Measurements from ENCODE around the gene HMGN4.
"Not testable (repeated sequence)": the region's sequence is repeated elsewhere in the genome, so short reads cannot be mapped to it uniquely, and the experiment has no call there.

Gene HMGN4

DNA sequence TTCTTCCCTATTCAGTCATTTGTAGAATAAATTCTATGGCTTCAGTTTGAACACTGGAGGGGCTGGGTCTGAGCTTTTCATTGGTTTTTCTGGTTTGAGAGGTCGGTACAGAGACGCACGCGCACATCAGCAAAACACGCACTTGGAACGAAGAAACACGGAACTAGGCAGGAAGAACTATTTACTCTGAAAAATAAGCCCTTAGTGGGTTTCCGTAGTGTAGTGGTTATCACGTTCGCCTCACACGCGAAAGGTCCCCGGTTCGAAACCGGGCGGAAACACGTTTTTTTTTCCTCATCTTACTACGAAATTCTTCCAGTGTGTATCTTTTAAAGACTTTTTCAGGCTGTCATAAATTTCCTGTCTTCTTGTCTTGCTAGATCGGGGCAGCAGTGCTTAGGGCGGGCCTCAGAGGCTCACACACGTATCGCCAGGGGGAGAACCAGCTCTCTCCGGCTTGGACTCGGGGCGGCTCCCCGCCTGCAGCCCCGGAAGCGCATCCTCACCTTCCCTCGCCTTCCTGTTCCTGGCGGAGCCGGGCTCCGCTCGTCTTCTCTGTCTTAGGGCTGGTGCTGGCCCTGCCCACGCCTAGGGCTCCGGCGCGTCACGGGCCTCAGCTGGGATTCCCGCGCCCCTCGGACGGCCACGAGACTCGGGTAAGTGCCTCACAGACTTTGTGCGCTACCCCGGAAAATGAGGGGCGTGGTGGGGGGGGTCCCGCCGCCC, at the start of gene HMGN4:
Gene HMGN4, plus strand, starts transcription at position 521 of the 726 bp plus-strand sequence. CDS start 6,841 bp downstream, outside the sequence.
- peak; percentile 75 for DNase-seq

DNA sequence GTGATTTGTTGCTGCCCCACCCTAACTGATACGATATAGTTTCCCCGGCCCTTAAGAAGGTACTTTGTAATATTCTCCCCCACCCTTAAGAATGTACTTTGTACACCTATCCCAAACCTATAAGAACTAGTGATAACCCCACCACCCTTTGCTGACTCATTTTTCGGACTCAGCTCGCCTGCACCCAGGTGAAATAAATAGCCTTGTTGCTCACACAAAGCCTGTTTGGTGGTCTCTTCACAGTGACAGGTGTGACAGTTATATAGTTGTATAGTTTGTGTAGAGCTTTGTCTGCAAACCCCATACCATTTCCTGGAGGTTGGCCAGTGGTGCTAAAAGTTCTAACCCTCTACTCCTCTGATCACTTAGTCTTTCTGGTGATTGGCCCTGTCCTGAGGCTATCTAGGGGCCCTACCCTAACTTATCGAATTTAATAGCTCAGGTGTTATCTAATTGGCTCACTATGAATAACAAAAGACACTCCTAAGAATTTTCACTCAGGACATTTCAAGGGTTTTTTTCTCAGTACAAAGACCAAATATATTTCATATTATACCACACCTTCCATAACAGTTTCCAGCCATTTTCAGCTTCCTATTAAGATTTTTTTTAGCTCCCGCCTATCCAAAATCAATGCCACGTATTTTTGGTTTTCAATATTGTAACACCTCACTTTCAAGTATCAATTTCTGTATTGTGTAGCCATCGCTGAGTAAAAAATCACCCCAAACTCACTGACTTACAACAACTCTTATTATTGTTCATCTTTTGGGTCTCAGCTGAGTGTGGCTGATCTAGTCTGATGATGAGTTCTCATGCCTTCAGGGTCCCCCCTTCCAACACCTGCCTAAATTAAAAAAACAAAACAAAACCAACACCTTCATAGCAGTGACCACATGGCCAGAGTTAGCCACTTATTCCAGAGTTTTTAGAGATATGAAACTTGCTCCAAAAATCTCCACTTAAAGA, 47.9 kb upstream of the HMGN4 start:
- DNase-seq: no peak

DNA sequence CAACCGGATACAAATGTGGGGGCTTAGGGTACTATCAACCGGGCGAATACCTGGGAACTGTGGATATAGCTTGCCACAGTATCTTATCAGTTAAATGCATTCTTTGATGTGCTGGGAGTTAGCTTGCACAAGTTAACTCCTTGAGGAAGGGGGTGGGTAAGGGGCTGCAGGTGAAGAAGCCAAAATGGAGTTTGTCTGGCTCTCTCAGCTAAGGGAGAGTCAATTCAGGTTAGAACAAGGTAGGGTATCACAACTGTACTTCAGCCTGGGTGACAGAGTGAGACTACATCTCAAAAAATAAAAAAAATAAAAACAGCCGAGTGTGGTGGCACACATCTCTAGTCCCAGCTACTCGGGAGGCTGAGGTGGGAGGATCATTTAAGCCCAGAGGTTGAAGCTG, 46.6 kb upstream of the HMGN4 start:
- no peak for DNase-seq

DNA sequence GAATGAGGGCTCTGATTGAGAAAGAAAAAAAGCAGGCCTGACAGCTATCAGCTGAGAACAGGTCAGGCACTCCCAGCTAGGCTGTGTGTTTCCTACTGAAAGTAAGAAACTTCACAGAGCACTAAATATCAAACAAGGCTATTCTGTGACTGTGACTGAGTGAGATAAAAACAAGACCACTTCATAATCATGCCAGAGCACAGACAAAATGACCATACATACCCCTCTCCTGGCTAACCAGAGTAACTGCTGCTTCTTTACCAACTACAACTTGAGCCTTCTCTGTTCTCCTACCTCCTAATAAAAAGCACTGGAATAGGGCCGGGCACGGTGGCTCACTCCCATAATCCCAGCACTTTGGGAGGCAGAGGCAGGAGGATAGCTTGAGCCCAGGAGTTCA, 44.9 kb upstream of the HMGN4 start:
- no peak for DNase-seq

DNA sequence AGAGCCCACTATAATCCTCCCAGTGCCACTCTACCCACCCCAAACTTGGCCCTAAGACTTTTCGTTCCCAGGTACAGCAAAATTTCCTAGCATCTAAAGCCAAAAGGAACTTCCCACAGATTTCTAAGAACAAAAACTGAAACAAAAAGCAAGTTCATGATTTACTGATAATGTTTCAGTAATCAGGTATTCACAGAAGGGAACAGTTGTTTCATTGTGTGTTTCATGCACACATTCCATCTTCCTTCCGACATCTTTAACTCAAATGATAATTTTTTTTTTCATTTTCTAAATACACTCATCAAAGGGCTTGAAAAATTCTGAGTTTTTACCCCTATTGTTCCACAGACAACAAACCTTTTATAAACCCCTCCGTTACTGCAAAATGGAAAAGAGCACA, 44.0 kb upstream of the HMGN4 start:
- DNase-seq: no peak

DNA sequence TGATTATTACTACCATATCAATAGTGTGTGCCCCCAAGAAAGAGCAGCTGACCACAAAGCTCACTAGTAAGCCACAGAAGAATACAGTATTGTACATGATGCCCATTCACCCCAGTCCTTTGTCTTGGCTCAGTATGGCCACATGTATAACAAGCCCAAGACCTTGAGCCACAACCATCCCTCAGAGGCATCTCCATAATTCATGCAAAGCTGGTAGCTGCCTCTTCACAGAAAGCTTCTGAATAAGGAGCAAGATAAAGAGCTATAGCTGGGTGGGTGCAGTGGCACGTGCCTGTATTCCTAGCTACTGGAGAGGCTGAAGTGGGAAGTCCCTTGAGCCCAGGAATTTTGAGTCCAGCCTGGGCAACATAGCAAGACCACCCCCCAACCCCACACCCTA, 42.9 kb upstream of the HMGN4 start:
- DNase-seq: no peak

DNA sequence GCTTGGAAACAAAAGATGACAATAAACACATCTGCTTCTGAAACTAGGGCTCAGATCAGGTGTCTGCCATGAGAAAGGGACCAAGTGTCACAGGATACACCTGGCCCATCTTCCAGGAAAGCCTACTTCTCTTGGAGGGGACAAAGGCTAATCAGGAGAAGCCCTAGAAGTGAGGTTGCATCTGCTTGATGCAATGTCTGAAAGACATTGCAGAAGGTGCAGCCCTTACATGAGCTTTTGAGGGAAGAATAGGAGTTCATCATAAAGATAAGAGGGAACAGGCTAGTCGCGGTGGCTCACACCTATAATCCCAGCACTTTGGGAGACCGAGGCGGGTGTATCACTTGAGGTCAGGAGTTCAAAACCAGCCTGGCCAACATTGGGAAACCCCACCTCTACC, 40.6 kb upstream of the HMGN4 start:
- DNase-seq: no peak

DNA sequence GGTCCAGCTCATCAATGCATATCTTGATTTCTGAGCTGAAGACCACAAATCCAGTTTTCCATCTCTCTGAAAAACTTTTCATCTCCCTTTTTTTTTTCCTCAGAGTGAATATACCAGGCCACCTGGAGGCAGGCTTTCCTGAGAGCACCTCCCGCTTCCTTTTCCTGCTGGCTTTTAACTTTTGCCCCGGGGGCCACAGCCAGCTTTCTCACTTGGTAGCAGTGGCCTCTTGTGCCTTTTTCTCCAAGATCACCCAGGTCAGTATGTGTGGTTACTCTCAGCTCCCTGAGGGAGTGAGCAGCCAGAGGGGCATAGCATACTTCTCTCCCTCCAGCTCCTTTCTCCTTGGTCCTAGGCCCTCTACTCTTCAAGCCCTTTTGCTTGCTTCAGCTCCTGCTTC, 38.1 kb upstream of the HMGN4 start, which contains the start of gene BTN1A1:
Gene BTN1A1, plus strand, starts transcription at position 202 of the 400 bp plus-strand sequence. CDS start 984 bp downstream, outside the sequence.
- DNase-seq: no peak

DNA sequence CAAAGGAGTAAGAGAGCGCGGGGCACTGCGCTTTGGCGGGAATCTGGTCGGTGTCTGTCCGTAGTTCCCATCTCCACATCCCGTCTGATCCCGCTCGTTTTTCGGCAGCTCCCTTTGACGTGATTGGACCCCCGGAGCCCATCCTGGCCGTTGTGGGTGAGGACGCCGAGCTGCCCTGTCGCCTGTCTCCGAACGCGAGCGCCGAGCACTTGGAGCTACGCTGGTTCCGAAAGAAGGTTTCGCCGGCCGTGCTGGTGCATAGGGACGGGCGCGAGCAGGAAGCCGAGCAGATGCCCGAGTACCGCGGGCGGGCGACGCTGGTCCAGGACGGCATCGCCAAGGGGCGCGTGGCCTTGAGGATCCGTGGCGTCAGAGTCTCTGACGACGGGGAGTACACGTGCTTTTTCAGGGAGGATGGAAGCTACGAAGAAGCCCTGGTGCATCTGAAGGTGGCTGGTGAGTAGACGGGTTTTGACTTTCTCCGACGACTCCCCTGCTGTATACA, 36.6 kb upstream of the HMGN4 start:
- DNase-seq: no peak

DNA sequence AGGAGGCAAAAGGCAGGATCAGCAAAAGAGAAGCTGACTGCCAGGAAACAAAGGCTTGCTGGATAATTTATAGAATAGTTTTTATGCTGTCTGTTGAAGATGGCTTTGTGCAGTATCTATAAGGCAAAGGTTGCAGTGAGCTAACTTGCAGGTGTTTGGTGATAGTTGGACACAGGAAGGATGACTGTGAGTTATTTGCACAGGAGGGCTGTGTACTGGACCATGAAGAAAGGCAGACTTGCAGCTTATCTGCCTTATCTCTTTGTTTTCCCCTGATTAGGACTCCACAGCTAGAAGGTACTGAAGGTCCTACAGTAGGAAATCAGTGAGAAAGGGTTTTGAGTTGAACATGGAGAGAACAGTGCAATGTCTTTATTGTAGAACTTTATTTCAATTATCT, 36.0 kb upstream of the HMGN4 start:
- no peak for DNase-seq

DNA sequence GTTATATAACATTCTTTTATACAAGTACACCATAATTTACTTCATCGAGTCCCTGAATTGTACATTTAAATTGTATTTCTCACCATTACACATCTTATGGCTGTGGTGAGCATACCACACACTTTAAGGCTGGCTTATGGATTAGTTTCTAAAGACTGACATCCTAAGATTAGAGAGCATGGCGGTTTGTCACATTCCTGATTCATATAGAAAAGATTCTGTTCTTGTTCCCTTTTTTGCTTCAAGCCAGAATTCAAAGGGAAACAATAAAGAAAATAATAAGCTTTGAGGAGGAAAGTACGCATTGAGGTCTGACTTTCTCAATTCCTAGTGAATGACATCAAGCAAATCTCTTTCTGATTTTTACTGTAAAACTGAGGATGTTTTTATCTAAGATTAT, 35.5 kb upstream of the HMGN4 start:
- no peak for DNase-seq

DNA sequence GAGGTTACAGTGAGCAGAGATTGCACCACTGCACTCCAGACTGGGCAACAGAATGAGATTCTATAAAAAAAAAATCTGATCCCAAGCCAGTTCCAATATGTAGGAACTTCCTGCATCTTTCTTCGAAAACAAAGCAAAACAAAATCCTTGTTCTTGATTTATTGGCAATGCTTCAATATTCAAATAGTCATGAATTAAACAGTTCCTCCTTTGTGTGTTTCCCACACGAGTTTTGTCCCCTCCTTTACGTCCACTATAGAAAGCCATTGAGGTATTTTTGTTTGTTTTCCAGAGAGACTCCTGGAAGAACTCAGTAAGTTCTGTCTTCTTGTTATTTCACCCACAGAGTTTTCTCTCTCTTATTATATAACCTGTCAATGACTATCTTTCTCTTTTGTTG, 30.5 kb upstream of the HMGN4 start:
- no peak for DNase-seq

DNA sequence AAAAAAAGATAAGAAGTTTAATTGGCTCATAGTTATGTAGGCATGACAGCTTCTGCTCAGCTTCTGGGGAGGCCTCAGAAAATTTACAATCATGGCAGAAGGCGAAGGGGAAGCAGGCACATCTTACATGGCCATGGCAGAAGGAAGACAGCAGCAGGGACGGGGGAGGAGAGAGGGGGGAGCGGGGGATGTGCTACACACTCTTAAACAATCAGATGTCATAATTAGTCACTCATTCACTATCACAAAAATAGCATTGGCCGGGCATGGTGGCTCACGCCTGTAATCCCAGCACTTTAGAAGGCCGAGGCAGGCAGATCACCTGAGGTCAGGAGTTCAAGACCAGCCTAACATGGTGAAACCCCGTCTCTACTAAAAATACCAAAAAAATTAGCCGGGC, 27.1 kb upstream of the HMGN4 start:
- DNase-seq: not testable (repeated sequence)

DNA sequence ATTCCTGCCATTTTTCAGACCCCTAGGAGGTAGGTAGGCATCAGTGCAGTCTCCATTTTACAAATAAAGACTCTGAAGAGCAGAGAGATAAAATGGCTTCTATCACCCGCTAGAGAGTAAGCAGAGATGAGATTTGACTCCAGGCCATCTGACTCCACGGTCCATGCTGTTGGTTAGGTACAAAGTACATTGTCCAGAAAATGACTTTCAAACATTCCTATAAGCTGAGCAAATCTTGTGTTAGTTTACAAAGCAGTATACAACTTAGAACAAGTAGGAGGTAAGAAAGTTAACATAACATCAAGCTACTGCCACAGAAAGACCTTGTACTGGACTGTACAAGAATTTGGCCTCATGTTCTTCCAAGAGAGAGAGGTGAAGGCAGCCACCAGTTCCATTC, 23.2 kb upstream of the HMGN4 start:
- no peak for DNase-seq

DNA sequence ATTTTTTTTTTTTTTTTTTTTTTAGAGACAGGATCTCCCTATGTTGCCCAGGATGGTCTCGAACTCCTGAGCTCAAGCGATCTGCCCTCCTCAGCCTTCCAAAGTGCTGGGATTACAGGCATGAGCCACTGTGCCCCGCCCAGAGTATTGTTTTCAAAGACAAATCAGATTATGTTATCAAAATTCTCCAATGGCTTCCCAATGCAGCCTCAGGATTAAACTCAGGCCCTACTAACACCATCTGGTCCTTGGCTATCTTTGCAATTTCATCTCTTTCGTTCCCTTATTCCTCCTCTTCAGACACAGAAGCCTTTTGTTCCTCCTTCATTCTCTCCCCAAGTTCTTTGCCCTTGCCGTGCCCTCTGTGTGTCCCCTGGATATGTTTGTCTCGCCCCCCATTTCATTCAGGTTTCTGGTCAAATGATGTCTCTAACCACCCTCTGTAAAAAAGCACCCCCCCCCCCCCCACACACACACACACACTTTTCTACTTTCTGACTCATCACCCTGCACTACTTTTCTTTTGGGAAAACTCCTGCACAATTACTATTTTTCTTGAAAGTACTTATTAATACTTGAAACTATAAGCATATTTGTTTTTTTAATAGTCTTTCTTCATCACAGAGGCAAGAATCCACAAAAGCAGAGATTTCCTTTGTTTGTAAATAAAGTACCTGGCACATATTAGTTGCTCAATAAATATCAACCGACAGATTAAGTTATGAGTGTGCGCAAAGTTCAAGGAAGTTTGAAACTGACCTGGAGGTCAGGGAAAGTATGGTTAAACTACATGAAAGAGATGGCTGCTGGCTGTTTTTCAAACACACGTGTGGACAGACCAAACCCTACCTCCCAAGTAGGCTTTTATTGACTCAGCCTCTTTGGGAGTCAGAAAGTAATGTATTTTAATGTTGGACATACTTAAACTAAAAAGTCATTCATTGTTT, 21.4 kb upstream of the HMGN4 start:
- DNase-seq: no peak

DNA sequence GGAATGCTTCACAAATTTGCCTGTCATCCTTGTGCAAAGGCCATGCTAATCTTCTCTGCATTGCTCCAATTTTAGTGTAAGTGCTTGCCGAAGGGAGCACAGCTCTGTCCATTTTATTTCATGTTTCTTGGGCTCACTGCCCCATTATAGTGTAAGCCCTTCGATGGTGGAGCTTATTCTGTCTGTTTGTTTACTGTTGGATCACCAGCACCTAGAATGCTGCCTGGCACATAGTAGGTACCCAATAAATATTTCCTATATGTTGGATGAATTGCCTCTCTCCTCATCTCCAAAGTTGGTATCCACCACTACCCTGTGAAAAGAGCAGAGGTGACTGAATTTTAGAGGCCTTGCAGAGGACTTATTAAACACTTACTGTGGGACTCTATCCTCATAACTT, 18.8 kb upstream of the HMGN4 start:
- no peak for DNase-seq

DNA sequence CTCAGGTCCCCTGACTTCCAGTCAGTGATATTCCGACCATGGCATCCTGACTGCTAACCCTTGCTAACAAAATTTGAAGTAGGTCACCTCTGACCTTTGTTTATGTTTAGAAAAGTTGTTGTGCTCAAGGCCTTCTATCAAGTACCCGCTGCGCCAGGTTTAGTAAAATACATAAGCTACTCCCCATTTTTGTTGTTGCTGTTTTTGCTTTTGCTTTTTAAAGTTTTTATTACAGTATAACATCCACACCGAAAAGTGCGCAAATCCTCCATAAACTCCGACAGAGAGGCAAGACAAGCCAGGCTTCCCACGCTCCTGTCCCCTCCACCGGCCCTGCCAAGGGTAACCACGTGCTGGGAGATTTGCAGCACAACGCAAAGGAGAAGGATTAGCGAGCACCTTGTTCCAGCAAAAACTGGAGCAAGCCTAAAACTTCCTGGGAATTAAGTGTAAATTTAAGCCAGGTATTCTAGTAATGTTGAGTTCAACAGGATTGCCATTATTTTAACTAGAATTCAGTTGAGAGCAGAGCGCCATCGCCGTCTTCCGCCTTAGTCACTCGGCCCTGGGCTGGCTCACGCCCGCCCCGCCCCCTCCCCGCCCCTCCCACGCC, 17.8 kb upstream of the HMGN4 start:
- DNase-seq: no peak

DNA sequence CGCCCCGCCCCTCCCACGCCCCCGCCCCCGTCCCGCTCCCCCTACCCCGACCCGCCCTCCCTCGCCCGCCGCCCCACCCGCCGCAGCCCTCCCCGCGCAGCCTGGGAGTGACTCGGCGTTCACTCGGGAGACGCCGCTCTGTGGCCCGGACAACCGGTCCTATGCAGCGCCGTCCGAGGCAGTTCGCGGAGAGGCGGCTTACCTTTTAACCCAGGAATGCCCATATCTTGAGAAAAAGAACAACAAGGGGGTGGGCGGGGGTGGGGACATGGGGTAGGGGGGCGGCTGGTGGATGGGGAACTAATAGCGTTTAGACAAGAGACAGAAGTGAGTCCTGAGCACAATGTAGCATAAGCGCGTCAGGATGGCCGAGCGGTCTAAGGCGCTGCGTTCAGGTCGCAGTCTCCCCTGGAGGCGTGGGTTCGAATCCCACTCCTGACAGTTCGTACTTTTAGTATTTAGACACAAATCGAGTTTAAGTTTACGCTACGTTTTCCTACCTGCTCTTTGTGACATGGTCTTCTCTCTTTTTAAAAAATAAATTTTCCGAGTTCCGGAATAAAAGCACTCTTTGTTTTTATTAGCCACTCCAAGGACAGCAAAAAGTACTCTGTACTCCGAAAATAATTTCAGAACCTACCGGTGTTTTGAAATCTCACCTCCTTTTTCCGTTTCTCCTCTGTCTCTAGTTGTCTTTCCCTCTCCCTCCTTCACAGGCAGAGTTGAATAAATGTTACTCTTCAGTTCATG, 17.1 kb upstream of the HMGN4 start:
- no peak for DNase-seq

DNA sequence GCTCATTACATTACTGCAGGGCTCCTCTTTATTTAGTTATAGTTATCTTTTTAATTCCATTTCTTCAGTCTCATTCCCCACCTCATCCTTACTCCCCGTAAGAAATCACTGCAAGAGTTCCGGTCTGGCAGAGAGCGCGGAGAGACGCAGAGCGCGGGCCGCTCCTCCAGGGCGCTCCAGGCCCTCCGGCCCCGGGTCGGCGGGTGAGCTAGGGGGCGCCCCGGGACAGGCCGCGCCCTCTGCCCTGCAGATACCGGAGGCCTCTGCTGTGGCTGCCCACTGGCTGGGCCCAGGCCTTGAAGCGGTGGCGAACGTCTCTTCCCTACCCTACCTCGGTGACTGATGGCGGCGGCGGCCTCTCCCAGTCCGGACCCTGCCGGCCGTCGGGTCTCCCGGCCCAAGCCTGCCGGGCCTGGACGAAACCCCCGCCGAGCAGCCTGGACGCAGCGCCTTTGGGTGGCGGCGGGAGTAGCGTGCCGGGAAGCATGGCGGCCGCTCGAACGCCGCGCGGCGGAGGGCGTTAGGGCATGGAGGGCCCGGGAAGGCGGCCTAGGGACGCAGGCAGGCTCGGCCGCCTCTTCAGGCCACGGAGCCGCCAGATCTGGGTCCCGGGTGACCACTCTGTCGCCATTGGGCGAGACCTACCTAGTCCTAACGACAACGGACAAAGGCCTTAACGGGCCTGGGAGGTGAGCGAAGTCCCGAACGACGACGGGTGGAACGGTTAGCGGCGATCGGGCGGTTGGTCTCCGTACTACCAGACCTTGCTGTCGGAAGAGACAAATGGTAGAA, 16.4 kb upstream of the HMGN4 start:
- DNase-seq: no peak

DNA sequence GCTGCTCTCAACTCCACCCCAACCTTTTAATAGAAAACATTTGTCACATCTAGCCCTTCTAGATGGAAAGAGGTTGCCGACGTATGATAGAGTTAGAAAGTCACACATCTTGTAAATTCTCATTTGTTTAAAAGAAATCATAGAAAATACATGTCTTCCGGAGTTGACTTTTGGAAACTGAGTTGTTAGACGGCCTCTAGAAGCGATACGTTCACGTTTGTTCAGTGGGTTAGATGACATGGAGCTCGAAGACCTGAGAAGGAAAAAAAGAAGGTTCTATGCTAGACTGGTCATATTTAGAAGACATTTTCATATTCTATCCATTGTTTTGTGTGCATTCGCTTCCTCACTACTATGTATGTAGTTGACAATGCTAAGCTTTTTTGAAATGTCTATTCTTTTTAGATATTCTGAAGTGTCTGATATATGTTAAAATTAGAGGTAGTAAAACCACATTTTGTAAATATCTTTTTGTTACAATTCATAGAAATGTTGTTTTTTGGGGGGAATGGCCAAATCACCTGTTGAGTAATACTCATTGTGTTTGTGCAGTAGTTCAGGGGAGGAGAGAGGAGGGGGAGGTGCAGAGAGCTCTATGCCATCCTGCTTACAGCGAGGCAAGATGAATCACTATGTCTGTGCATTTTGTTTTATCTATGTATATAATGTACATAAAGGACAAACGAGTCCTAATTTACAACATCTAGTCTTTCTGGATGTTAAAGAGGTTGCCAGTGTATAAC, 15.5 kb upstream of the HMGN4 start:
- DNase-seq: not testable (repeated sequence)
